Measurements from ENCODE around the gene FAM50A. TPM values are rescaled to one million over a fixed set of nuclear protein-coding genes. Genes with fewer than 3 reads are reported as not detected.

Gene FAM50A
- polyA plus RNA-seq, 1 donor from 2014 or later = 68.3 TPM

GRCh38 chrX:154419688-154420401 lies 24.1 kb upstream of the FAM50A start:
- Histone ChIP-seq H3K4me2 (ENCODE audit: low read length) (no peak overlapping the region), H3K9ac (ENCODE audit: low read length) (no peak overlapping the region), H3K79me2 (replicated peaks; ENCODE audit: insufficient read depth, low read length) (no peaks in the 10 kb centered on the region), H3K4me3 (ENCODE audit: low read length) (no peak overlapping the region), H3K9me3 (ENCODE audit: low read length) (no peaks in the 10 kb centered on the region), H3F3A (ENCODE audit: insufficient read depth, low read length, poor library complexity, severe bottlenecking) (no peaks in the 10 kb centered on the region), H3K9me2 (ENCODE audit: insufficient read depth, low read length) (no peaks in the 10 kb centered on the region), H4K20me1 (ENCODE audit: insufficient read depth) (no peaks in the 10 kb centered on the region), H3K36me3 (ENCODE audit: insufficient read depth, low read length) (no peaks in the 10 kb centered on the region), H3K27ac (ENCODE audit: low read length) (no peak overlapping the region), H3K27me3 (ENCODE audit: insufficient read depth, low read depth, low read length) (no peaks in the 10 kb centered on the region), H2AFZ (ENCODE audit: low read depth, low read length) (no peak overlapping the region)
- TF ChIP-seq SMC3 (conservative IDR thresholded peaks at IDR 0.05; ENCODE audit: poor library complexity) = no peak
- no peak for TF ChIP-seq EZH2 (IDR thresholded peaks at IDR 0.05; ENCODE audit: borderline replicate concordance, insufficient read depth, low read length, poor library complexity, severe bottlenecking)
- TF ChIP-seq POLR2AphosphoS5 (IDR thresholded peaks at IDR 0.05) = no peak
- TF ChIP-seq MXI1 (conservative IDR thresholded peaks at IDR 0.05; ENCODE audit: poor library complexity, severe bottlenecking) = no peak
- TF ChIP-seq RAD21 (conservative IDR thresholded peaks at IDR 0.05) = no peak
- TF ChIP-seq, protein P1, sequence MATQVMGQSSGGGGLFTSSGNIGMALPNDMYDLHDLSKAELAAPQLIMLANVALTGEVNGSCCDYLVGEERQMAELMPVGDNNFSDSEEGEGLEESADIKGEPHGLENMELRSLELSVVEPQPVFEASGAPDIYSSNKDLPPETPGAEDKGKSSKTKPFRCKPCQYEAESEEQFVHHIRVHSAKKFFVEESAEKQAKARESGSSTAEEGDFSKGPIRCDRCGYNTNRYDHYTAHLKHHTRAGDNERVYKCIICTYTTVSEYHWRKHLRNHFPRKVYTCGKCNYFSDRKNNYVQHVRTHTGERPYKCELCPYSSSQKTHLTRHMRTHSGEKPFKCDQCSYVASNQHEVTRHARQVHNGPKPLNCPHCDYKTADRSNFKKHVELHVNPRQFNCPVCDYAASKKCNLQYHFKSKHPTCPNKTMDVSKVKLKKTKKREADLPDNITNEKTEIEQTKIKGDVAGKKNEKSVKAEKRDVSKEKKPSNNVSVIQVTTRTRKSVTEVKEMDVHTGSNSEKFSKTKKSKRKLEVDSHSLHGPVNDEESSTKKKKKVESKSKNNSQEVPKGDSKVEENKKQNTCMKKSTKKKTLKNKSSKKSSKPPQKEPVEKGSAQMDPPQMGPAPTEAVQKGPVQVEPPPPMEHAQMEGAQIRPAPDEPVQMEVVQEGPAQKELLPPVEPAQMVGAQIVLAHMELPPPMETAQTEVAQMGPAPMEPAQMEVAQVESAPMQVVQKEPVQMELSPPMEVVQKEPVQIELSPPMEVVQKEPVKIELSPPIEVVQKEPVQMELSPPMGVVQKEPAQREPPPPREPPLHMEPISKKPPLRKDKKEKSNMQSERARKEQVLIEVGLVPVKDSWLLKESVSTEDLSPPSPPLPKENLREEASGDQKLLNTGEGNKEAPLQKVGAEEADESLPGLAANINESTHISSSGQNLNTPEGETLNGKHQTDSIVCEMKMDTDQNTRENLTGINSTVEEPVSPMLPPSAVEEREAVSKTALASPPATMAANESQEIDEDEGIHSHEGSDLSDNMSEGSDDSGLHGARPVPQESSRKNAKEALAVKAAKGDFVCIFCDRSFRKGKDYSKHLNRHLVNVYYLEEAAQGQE (IDR thresholded peaks at IDR 0.05; ENCODE audit: borderline replicate concordance) = no peak
- TF ChIP-seq CTCF (IDR thresholded peaks at IDR 0.05; ENCODE audit: poor library complexity, severe bottlenecking) = no peak
- no peak for TF ChIP-seq EP300 (conservative IDR thresholded peaks at IDR 0.05; ENCODE audit: poor library complexity, severe bottlenecking)

GRCh38 chrX:154420402-154420756 lies 23.6 kb upstream of the FAM50A start:
- Histone ChIP-seq H3K9ac (ENCODE audit: low read length) (no peak overlapping the region), H3K36me3 (ENCODE audit: insufficient read depth, low read length) (no peaks in the 10 kb centered on the region), H4K20me1 (ENCODE audit: insufficient read depth) (no peaks in the 10 kb centered on the region), H3K4me3 (ENCODE audit: low read length) (no peak overlapping the region), H3F3A (ENCODE audit: insufficient read depth, low read length, poor library complexity, severe bottlenecking) (no peaks in the 10 kb centered on the region), H2AFZ (ENCODE audit: low read depth, low read length) (no peak overlapping the region), H3K27me3 (ENCODE audit: insufficient read depth, low read depth, low read length) (no peaks in the 10 kb centered on the region), H3K9me3 (ENCODE audit: low read length) (no peaks in the 10 kb centered on the region), H3K4me2 (ENCODE audit: low read length) (no peak overlapping the region), H3K9me2 (ENCODE audit: insufficient read depth, low read length) (no peaks in the 10 kb centered on the region), H3K79me2 (replicated peaks; ENCODE audit: insufficient read depth, low read length) (no peaks in the 10 kb centered on the region), H3K27ac (ENCODE audit: low read length) (no peak overlapping the region)
- TF ChIP-seq EP300 (conservative IDR thresholded peaks at IDR 0.05; ENCODE audit: poor library complexity, severe bottlenecking) (no peak), MXI1 (conservative IDR thresholded peaks at IDR 0.05; ENCODE audit: poor library complexity, severe bottlenecking) (no peak), EZH2 (IDR thresholded peaks at IDR 0.05; ENCODE audit: borderline replicate concordance, insufficient read depth, low read length, poor library complexity, severe bottlenecking) (no peak), SMC3 (conservative IDR thresholded peaks at IDR 0.05; ENCODE audit: poor library complexity) (no peak), RAD21 (conservative IDR thresholded peaks at IDR 0.05) (no peak), TAF1 (IDR thresholded peaks at IDR 0.05; ENCODE audit: low read depth) (no peak), POLR2AphosphoS5 (IDR thresholded peaks at IDR 0.05) (no peak), CTCF (IDR thresholded peaks at IDR 0.05; ENCODE audit: poor library complexity, severe bottlenecking) (no peak)
- TF ChIP-seq, protein P1 (IDR thresholded peaks at IDR 0.05; ENCODE audit: borderline replicate concordance) = no peak
